ENCODE results near the gene CTRL.
"Not testable (repeated sequence)": the region's sequence is repeated elsewhere in the genome, so short reads cannot be mapped to it uniquely, and the experiment has no call there.

Gene CTRL

GRCh38 chr16:67922740-67923139 is 8.9 kb downstream of the CTRL start:
- no peak for DNase-seq

- DNase-seq, result no peak
These were observed 9.4 kb downstream of the CTRL start for GRCh38 chr16:67922221-67922620.

GRCh38 chr16:67919622-67920221 is 11.9 kb downstream of the CTRL start:
- no peak for DNase-seq

GRCh38 chr16:67917852-67918236 is 13.8 kb downstream of the CTRL start:
- DNase-seq, result no peak

GRCh38 chr16:67917140-67917851 is 14.4 kb downstream of the CTRL start:
- no peak for DNase-seq

- DNase-seq, result no peak
These were observed 15.6 kb downstream of the CTRL start for GRCh38 chr16:67915831-67916723.

- DNase-seq, result not testable (repeated sequence)
These were observed 16.2 kb downstream of the CTRL start for GRCh38 chr16:67915496-67915769.

GRCh38 chr16:67914758-67915495 is 16.7 kb downstream of the CTRL start:
- DNase-seq, result no peak

GRCh38 chr16:67910158-67910557 is 21.5 kb downstream of the CTRL start:
- no peak for DNase-seq

GRCh38 chr16:67909056-67909742 is 22.5 kb downstream of the CTRL start:
- no peak for DNase-seq

- no peak for DNase-seq
These were observed 24.1 kb downstream of the CTRL start for GRCh38 chr16:67907397-67908180.

GRCh38 chr16:67902831-67903230 is 28.8 kb downstream of the CTRL start:
- DNase-seq, result no peak

GRCh38 chr16:67901734-67902133 is 29.9 kb downstream of the CTRL start:
- no peak for DNase-seq

- DNase-seq, result no peak
These were observed 34.4 kb downstream of the CTRL start for GRCh38 chr16:67897231-67897630.

- no peak for DNase-seq
These were observed 37.8 kb downstream of the CTRL start for GRCh38 chr16:67893743-67894399.

- DNase-seq, result peak; percentile 94
These were observed 38.5 kb downstream of the CTRL start, which contains the start of gene PSKH1 for GRCh38 chr16:67892899-67893742. Gene PSKH1 (plus strand): TSS chr16:67893254. CDS start chr16:67908750, 15,496 bp downstream.

- DNase-seq, result no peak
These were observed 39.3 kb downstream of the CTRL start for GRCh38 chr16:67892375-67892774.

- DNase-seq, result no peak
These were observed 43.3 kb downstream of the CTRL start for GRCh38 chr16:67888331-67888730.

- DNase-seq, result no peak
These were observed 45.3 kb downstream of the CTRL start for GRCh38 chr16:67886387-67886786.

GRCh38 chr16:67885976-67886375 is 45.7 kb downstream of the CTRL start:
- DNase-seq, result no peak
